ENCODE measurements around the gene CXCL14. TPM values are rescaled to one million over a fixed set of nuclear protein-coding genes. Genes with fewer than 3 reads are reported as not detected.
A peak's percentile ranks its signal among the peaks of the same experiment; 100 is the strongest.

The CXCL14 gene
- polyA plus RNA-seq, 1 of the 3 experiments (the other 2 are of a cell fraction), result 0.05 TPM

GRCh38 chr5:135543485-135544304, 35.1 kb downstream of the CXCL14 start:
- no peaks in the 10 kb centered on the region for H3K79me2 ChIP-seq (ENCODE audit: insufficient read depth)
- WGBS (ENCODE audit: low lambda C conversion rate), result 12% methylated on average over 30 of the region's 77 CpGs
- CTCF ChIA-PET, result interaction anchor here (4.2 to 13.1 kb wide), 3 partner anchors 9 to 80 kb away, joined by 38 to 791 read pairs (median 40); no protein-coding TSS in a partner anchor

GRCh38 chr5:135543001-135543484, 35.7 kb downstream of the CXCL14 start:
- H3K9ac ChIP-seq, result no peak overlapping the region
- H3K27me3 ChIP-seq (ENCODE audit: insufficient read depth), result peaks cover 84% of the 10 kb centered on the region
- H3F3A ChIP-seq (replicated peaks; ENCODE audit: insufficient read depth), result no peaks in the 10 kb centered on the region
- no peak for DNase-seq
- peak overlapping the region; percentile 35; the same call in 1 of the 2 replicates for H2AFZ ChIP-seq (ENCODE audit: low read depth)
- H3K4me2 ChIP-seq, result peak overlapping the region; percentile 48
- H3K9me2 ChIP-seq, result no peaks in the 10 kb centered on the region
- ChIA-PET CTCF (interaction anchor here (1.0 to 4.5 kb wide), 4 partner anchors 9 to 82 kb away, joined by 4 to 40 read pairs (median 22); no protein-coding TSS in a partner anchor), POLR2A (no interaction called here)
- H4K20me1 ChIP-seq (ENCODE audit: insufficient read depth), result no peaks in the 10 kb centered on the region
- no peaks in the 10 kb centered on the region for H3K36me3 ChIP-seq (replicated peaks in 1 of 2; ENCODE audit: control insufficient read depth in 1 of 2, insufficient read depth in 2 of 2, low read length in 1 of 2)
- H3K9me3 ChIP-seq, result no peaks in the 10 kb centered on the region
- H3K4me3 ChIP-seq (ENCODE audit: low read depth in 2 of 2, low read length in 1 of 2), result 0 out of 4 replicates have a peak overlapping the region, but pooled peaks of 1 of the 2 experiments have one; percentile 25
- H3K27ac ChIP-seq (ENCODE audit: low read depth in 2 of 2, low read length in 1 of 2), result no peak overlapping the region
- WGBS (ENCODE audit: low lambda C conversion rate), result 79% methylated on average over 5 of the region's 5 CpGs
- no peaks in the 10 kb centered on the region; a peak in 1 of 4 replicates for H3K4me1 ChIP-seq (ENCODE audit: control insufficient read depth in 1 of 2, insufficient read depth in 2 of 2, low read depth in 1 of 2, low read length in 1 of 2)
- TF ChIP-seq MEF2A (IDR thresholded peaks at IDR 0.05; ENCODE audit: borderline replicate concordance, low read depth), result no peak
- TF ChIP-seq EZH2phosphoT487 (IDR thresholded peaks at IDR 0.05; ENCODE audit: borderline replicate concordance, low read depth), result peak; percentile 14; the same call in 1 of the 2 replicates
- no peaks in the 10 kb centered on the region for H3K79me2 ChIP-seq (ENCODE audit: insufficient read depth)

More at GRCh38 chr5:135543485-135544304, 35.1 kb downstream of the CXCL14 start:
- Histone ChIP-seq H3K9me3 (no peaks in the 10 kb centered on the region), H4K20me1 (ENCODE audit: insufficient read depth) (no peaks in the 10 kb centered on the region), H3K36me3 (replicated peaks in 1 of 2; ENCODE audit: control insufficient read depth in 1 of 2, insufficient read depth in 2 of 2, low read length in 1 of 2) (no peaks in the 10 kb centered on the region), H3K9ac (no peak overlapping the region), H3F3A (replicated peaks; ENCODE audit: insufficient read depth) (no peaks in the 10 kb centered on the region), H3K9me2 (no peaks in the 10 kb centered on the region), H3K4me1 (ENCODE audit: control insufficient read depth in 1 of 2, insufficient read depth in 2 of 2, low read depth in 1 of 2, low read length in 1 of 2) (no peaks in the 10 kb centered on the region; a peak in 1 of 4 replicates), H3K27ac (ENCODE audit: low read depth in 2 of 2, low read length in 1 of 2) (no peak overlapping the region), H3K4me3 (ENCODE audit: low read depth in 2 of 2, low read length in 1 of 2) (peak overlapping the region; percentile 19 to 25; a peak in 3 of 4 replicates), H3K27me3 (ENCODE audit: insufficient read depth) (peaks cover 86% of the 10 kb centered on the region), H3K4me2 (peak overlapping the region; percentile 48), H2AFZ (ENCODE audit: low read depth) (peak overlapping the region; percentile 35; the same call in 1 of the 2 replicates)
- POLR2A ChIA-PET, result no interaction called here
- TF ChIP-seq USF1 (IDR thresholded peaks at IDR 0.05; ENCODE audit: borderline replicate concordance, low read depth) (0 out of 2 replicates have a peak, but pooled peaks have one; percentile 21), TCF12 (IDR thresholded peaks at IDR 0.05) (no peak)
- DNase-seq, result peak; percentile 69

GRCh38 chr5:135541807-135542502, 36.8 kb downstream of the CXCL14 start:
- Histone ChIP-seq H3K4me1 (ENCODE audit: control insufficient read depth in 1 of 2, insufficient read depth in 2 of 2, low read depth in 1 of 2, low read length in 1 of 2) (no peaks in the 10 kb centered on the region; a peak in 1 of 4 replicates), H3K27me3 (ENCODE audit: insufficient read depth) (peaks cover 86% of the 10 kb centered on the region), H3F3A (replicated peaks; ENCODE audit: insufficient read depth) (no peaks in the 10 kb centered on the region), H3K79me2 (ENCODE audit: insufficient read depth) (no peaks in the 10 kb centered on the region), H3K27ac (ENCODE audit: low read depth in 2 of 2, low read length in 1 of 2) (no peak overlapping the region), H3K9me2 (no peaks in the 10 kb centered on the region), H2AFZ (ENCODE audit: low read depth) (no peak overlapping the region), H4K20me1 (ENCODE audit: insufficient read depth) (no peaks in the 10 kb centered on the region), H3K36me3 (replicated peaks in 1 of 2; ENCODE audit: control insufficient read depth in 1 of 2, insufficient read depth in 2 of 2, low read length in 1 of 2) (no peaks in the 10 kb centered on the region), H3K9ac (no peak overlapping the region), H3K9me3 (no peaks in the 10 kb centered on the region), H3K4me2 (no peak overlapping the region), H3K4me3 (ENCODE audit: low read depth in 2 of 2, low read length in 1 of 2) (no peak overlapping the region)
- 35% methylated on average over 7 of the region's 11 CpGs for WGBS (ENCODE audit: low lambda C conversion rate)
- CTCF ChIA-PET, result interaction anchor here (0.8 to 4.5 kb wide), 6 partner anchors 10 to 84 kb away, joined by 4 to 40 read pairs (median 10); no protein-coding TSS in a partner anchor
- POLR2A ChIA-PET, result no interaction called here
- DNase-seq, result no peak
- TF ChIP-seq JUND (IDR thresholded peaks at IDR 0.05) (no peak), FOSL2 (IDR thresholded peaks at IDR 0.05; ENCODE audit: borderline replicate concordance, low read depth) (no peak), FOXJ3 (CRISPR knock-in tag; IDR thresholded peaks at IDR 0.05) (no peak), TCF12 (IDR thresholded peaks at IDR 0.05) (no peak), FOXM1 (IDR thresholded peaks at IDR 0.05; ENCODE audit: low read depth) (no peak), GATA2 (CRISPR knock-in tag; IDR thresholded peaks at IDR 0.05) (no peak), USF2 (IDR thresholded peaks at IDR 0.05; ENCODE audit: borderline replicate concordance, low read depth, low read length) (no peak), IRF3 (IDR thresholded peaks at IDR 0.05; ENCODE audit: low read depth, low read length) (no peak), EP300 (IDR thresholded peaks at IDR 0.05; ENCODE audit: borderline replicate concordance in 1 of 2, low read depth in 1 of 2, low read length in 1 of 2) (no peak), MEF2A (IDR thresholded peaks at IDR 0.05; ENCODE audit: borderline replicate concordance, low read depth) (no peak), SIN3A (IDR thresholded peaks at IDR 0.05; ENCODE audit: borderline replicate concordance, low read depth, low read length) (no peak)
